Measurements from ENCODE around the gene LIMK1.
"Not testable (repeated sequence)": the region's sequence is repeated elsewhere in the genome, so short reads cannot be mapped to it uniquely, and the experiment has no call there.

The LIMK1 gene

GRCh38 chr7:74084722-74085578 lies 1.3 kb downstream of the LIMK1 start:
- no peak for DNase-seq

GRCh38 chr7:74087791-74088453 lies 4.3 kb downstream of the LIMK1 start:
- no peak for DNase-seq

GRCh38 chr7:74092321-74092963 lies 8.8 kb downstream of the LIMK1 start:
- no peak for DNase-seq

GRCh38 chr7:74092964-74093471 lies 9.4 kb downstream of the LIMK1 start:
- DNase-seq: no peak

- DNase-seq: no peak
Measured at GRCh38 chr7:74093671-74094223, 10.1 kb downstream of the LIMK1 start.

GRCh38 chr7:74094224-74095101 lies 10.9 kb downstream of the LIMK1 start:
- no peak for DNase-seq

- DNase-seq: no peak
Measured at GRCh38 chr7:74095135-74095534, 11.5 kb downstream of the LIMK1 start.

- DNase-seq: no peak
Measured at GRCh38 chr7:74097937-74098614, 14.5 kb downstream of the LIMK1 start.

- no peak for DNase-seq
Measured at GRCh38 chr7:74099031-74099430, 15.4 kb downstream of the LIMK1 start.

GRCh38 chr7:74101061-74101681 lies 17.6 kb downstream of the LIMK1 start:
- no peak for DNase-seq

- no peak for DNase-seq
Measured at GRCh38 chr7:74103219-74103772, 19.7 kb downstream of the LIMK1 start.

- no peak for DNase-seq
Measured at GRCh38 chr7:74104702-74105101, 21.1 kb downstream of the LIMK1 start.

- no peak for DNase-seq
Measured at GRCh38 chr7:74105992-74106391, 22.4 kb downstream of the LIMK1 start.

GRCh38 chr7:74106846-74107245 lies 23.2 kb downstream of the LIMK1 start:
- no peak for DNase-seq

GRCh38 chr7:74115326-74115725 lies 31.7 kb downstream of the LIMK1 start:
- DNase-seq: no peak

- no peak for DNase-seq
Measured at GRCh38 chr7:74116356-74116755, 32.8 kb downstream of the LIMK1 start.

- no peak for DNase-seq
Measured at GRCh38 chr7:74119831-74120230, 36.2 kb downstream of the LIMK1 start.

GRCh38 chr7:74121401-74122249 lies 38.0 kb downstream of the LIMK1 start:
- no peak for DNase-seq

GRCh38 chr7:74123892-74124291 lies 40.3 kb downstream of the LIMK1 start:
- not testable (repeated sequence) for DNase-seq
